K562 (cell line): ENCODE data around the gene SANBR. TPM values are rescaled to one million over a fixed set of nuclear protein-coding genes. Genes with fewer than 3 reads are reported as not detected.
A peak's percentile ranks its signal among the peaks of the same experiment; 100 is the strongest.

Source experiments
- AFF4 ChIP-seq: sonication (generic); formaldehyde crosslinking; IDR thresholded peaks from 2 replicates; pipeline ENCODE4 v1.8.0; 2023; ENCODE audit warnings: mild to moderate bottlenecking, missing genetic modification reagents
- CEBPG ChIP-seq, 3 experiments: fragments of 200-800 bp in 1 of 3; sonication (Bioruptor generic) in 1 of 3; sonication (generic) in 1 of 3; formaldehyde crosslinking in 1 of 3; IDR thresholded peaks in 2 of 3; conservative IDR thresholded peaks in 1 of 3; 2 replicates each; pipeline versions ENCODE4 v1.6.1 to v1.8.0; 2016 to 2022; ENCODE audit warnings: missing compliant biosample characterization in 2 of 3, missing genetic modification characterization in 2 of 3, mild to moderate bottlenecking in 1 of 3, missing genetic modification reagents in 1 of 3
- DMBX1 ChIP-seq: fragments of 250-450 bp; sonication (Bioruptor Pico); IDR thresholded peaks from 2 replicates; pipeline ENCODE4 v1.8.0; 2022; ENCODE audit warnings: inconsistent platforms, mild to moderate bottlenecking, moderate library complexity, borderline replicate concordance
- E2F1 ChIP-seq: sonication (generic); formaldehyde crosslinking; IDR thresholded peaks from 2 replicates; pipeline ENCODE4 v1.8.1; 2023; ENCODE audit warnings: mild to moderate bottlenecking, missing genetic modification reagents, moderate library complexity
- ELF1 ChIP-seq: fragments of 200-800 bp; sonication (Bioruptor generic); IDR thresholded peaks from 2 replicates; pipeline ENCODE4 v1.6.1; 2016; ENCODE audit warnings: missing genetic modification characterization, missing compliant biosample characterization
- FOXP1 ChIP-seq: sonication (generic); formaldehyde crosslinking; IDR thresholded peaks from 2 replicates; pipeline ENCODE4 v1.8.0; 2022; ENCODE audit warnings: mild to moderate bottlenecking, missing genetic modification reagents
- GATA2 ChIP-seq: sonication (generic); formaldehyde crosslinking; IDR thresholded peaks from 2 replicates; pipeline ENCODE4 v1.4.0; 2020; ENCODE audit warnings: mild to moderate bottlenecking, missing genetic modification reagents
- HNRNPUL1 ChIP-seq: fragments of 200-400 bp; formaldehyde crosslinking; IDR thresholded peaks from 2 replicates; pipeline ENCODE4 v1.6.1; 2017; ENCODE audit warnings: low read length
- POLR2AphosphoS2 ChIP-seq: IDR thresholded peaks from 2 replicates; pipeline ENCODE4 v1.6.1; 2012; ENCODE audit warnings: low read length, improper control_type of control experiment
- PYGO2 ChIP-seq: fragments of 450-650 bp; IDR thresholded peaks from 2 replicates; pipeline ENCODE4 v1.6.1; 2016; ENCODE audit warnings: mild to moderate bottlenecking, missing genetic modification characterization, moderate library complexity, missing compliant biosample characterization
- RNF219 ChIP-seq: fragments of 250-450 bp; sonication (Bioruptor Pico); IDR thresholded peaks from 2 replicates; pipeline ENCODE4 v1.5.0; 2022; ENCODE audit warnings: mild to moderate bottlenecking
- STAT5A ChIP-seq: IDR thresholded peaks from 2 replicates; pipeline ENCODE4 v1.6.1; 2012; ENCODE audit warnings: low read length, inconsistent platforms, borderline replicate concordance
- ZBTB9 ChIP-seq: fragments of 450-650 bp; formaldehyde crosslinking; IDR thresholded peaks from 2 replicates; pipeline ENCODE4 v1.4.0; 2020; ENCODE audit warnings: mild to moderate bottlenecking, moderate library complexity
- ZNF239 ChIP-seq: fragments of 250-450 bp; sonication (Bioruptor Pico); IDR thresholded peaks from 2 replicates; pipeline ENCODE4 v1.4.0; 2020; ENCODE audit warnings: mild to moderate bottlenecking
- ZNF311 ChIP-seq: fragments of 250-450 bp; sonication (Bioruptor Pico); IDR thresholded peaks from 2 replicates; pipeline ENCODE4 v1.4.0; 2020; ENCODE audit warnings: mild to moderate bottlenecking, moderate library complexity
- ZNF398 ChIP-seq: fragments of 250-450 bp; sonication (Bioruptor Pico); IDR thresholded peaks from 2 replicates; pipeline ENCODE4 v1.8.0; 2021; ENCODE audit warnings: moderate library complexity, mild to moderate bottlenecking, inconsistent platforms
- ZNF766 ChIP-seq: fragments of 200-800 bp; sonication (Bioruptor generic); conservative IDR thresholded peaks from 2 replicates; pipeline ENCODE4 v1.6.1; 2016; ENCODE audit warnings: missing genetic modification characterization, missing compliant biosample characterization
- polyA plus RNA-seq, 8 experiments: library from polyadenylated mRNA; depleted of rRNA in 4 of 8; stranded (reverse) in 5 of 8; unstranded in 3 of 8; fragments of >200 nt; fragmentation: Nextera tagmentation in 2 of 8; fragmentation: Illumina TruSeq in 1 of 8; extraction: Ambion mirVana in 2 of 8; extraction: Trizol in 1 of 8; gene quantifications; 2 replicates each; pipeline versions ENCODE4 v1.2.1 to v1.2.3, GENCODE V29; 2011 to 2014; ENCODE audit warnings: inconsistent platforms in 1 of 8, missing spikeins in 1 of 8
- total RNA-seq, 7 experiments: library from RNA; depleted of rRNA in 6 of 7; stranded (reverse); fragments of >200 nt in 6 of 7; fragmentation: Illumina TruSeq in 2 of 7; extraction: Trizol in 2 of 7; gene quantifications; 2 replicates each; pipeline versions ENCODE4 v1.2.1 to v1.2.3, GENCODE V29; 2011 to 2021; ENCODE audit warnings: low replicate concordance in 1 of 7

Gene SANBR
- total and polyA plus RNA-seq, 9 of the 15 experiments (the other 6 are each of a cell fraction or from before 2014, with no cell fraction given) = 1.5 to 7.7 (median 6.2) TPM

GRCh38 chr2:61017003-61017555 lies 48.6 kb upstream of the SANBR start (continued):
- no peak; the same call in 1 of the 2 replicates for TF ChIP-seq AFF4
- TF ChIP-seq GATA2 (CRISPR knock-in tag) = no peak
- no peak for TF ChIP-seq ZNF239 (CRISPR knock-in tag)
- no peak for TF ChIP-seq ZNF766 (CRISPR knock-in tag)
- TF ChIP-seq POLR2AphosphoS2 = no peak
- TF ChIP-seq DMBX1 (CRISPR knock-in tag) = no peak
- no peak for TF ChIP-seq E2F1 (CRISPR knock-in tag)
- no peak for TF ChIP-seq ZNF398 (CRISPR knock-in tag)
- TF ChIP-seq CEBPG (CRISPR knock-in tag; IDR thresholded peaks at IDR 0.05) = no peak; the same call in 1 of the 2 replicates
- TF ChIP-seq CEBPG (tag; conservative IDR thresholded peaks at IDR 0.05 in 1 of 2, IDR thresholded peaks at IDR 0.05 in 1 of 2) = peak in 1 of 2 experiments; percentile 15; a peak in 1 of 4 replicates
- TF ChIP-seq RNF219 (CRISPR knock-in tag) = no peak
- no peak for TF ChIP-seq ZNF311 (CRISPR knock-in tag)
- TF ChIP-seq ZBTB9 (CRISPR knock-in tag) = no peak; the same call in 1 of the 2 replicates
- no peak for TF ChIP-seq FOXP1 (CRISPR knock-in tag)
- TF ChIP-seq HNRNPUL1 = no peak
- no peak for TF ChIP-seq STAT5A
- TF ChIP-seq PYGO2 (tag) = peak; percentile 71
- TF ChIP-seq ELF1 (tag) = peak; percentile 67
